ENCODE data around the gene POLA1.

Gene POLA1

DNA sequence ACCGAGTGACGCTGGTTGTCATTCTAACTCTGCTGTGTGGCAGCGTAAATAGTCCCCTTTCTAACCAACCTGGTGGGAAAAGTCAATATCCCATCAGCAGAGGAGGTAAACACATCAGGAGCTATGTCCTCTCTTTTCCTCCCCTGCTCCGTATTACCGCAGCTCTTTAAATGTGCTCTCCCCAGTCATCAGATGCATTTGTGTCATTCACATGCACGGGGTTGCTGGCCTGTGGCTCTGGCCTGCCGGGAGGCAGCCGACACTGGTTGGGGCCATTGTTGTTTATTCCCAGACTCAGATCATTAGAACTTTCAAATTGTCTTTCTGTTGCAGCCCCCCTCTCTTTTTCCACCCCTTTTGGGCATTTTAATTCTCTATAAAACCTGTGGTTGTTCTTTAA lies 300.2 kb downstream of the POLA1 start:
- TF ChIP-seq, protein P1, sequence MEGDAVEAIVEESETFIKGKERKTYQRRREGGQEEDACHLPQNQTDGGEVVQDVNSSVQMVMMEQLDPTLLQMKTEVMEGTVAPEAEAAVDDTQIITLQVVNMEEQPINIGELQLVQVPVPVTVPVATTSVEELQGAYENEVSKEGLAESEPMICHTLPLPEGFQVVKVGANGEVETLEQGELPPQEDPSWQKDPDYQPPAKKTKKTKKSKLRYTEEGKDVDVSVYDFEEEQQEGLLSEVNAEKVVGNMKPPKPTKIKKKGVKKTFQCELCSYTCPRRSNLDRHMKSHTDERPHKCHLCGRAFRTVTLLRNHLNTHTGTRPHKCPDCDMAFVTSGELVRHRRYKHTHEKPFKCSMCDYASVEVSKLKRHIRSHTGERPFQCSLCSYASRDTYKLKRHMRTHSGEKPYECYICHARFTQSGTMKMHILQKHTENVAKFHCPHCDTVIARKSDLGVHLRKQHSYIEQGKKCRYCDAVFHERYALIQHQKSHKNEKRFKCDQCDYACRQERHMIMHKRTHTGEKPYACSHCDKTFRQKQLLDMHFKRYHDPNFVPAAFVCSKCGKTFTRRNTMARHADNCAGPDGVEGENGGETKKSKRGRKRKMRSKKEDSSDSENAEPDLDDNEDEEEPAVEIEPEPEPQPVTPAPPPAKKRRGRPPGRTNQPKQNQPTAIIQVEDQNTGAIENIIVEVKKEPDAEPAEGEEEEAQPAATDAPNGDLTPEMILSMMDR (IDR thresholded peaks at IDR 0.05; ENCODE audit: low read depth, low read length) = no peak
- Histone ChIP-seq H3K4me3 (ENCODE audit: low read depth, low read length) (no peak overlapping the region), H3K9me3 (no peaks in the 10 kb centered on the region), H3K27me3 (no peaks in the 10 kb centered on the region), H3K36me3 (no peaks in the 10 kb centered on the region), H3K4me1 (no peaks in the 10 kb centered on the region; the same call in 1 of the 2 replicates)
- no peak for DNase-seq

DNA sequence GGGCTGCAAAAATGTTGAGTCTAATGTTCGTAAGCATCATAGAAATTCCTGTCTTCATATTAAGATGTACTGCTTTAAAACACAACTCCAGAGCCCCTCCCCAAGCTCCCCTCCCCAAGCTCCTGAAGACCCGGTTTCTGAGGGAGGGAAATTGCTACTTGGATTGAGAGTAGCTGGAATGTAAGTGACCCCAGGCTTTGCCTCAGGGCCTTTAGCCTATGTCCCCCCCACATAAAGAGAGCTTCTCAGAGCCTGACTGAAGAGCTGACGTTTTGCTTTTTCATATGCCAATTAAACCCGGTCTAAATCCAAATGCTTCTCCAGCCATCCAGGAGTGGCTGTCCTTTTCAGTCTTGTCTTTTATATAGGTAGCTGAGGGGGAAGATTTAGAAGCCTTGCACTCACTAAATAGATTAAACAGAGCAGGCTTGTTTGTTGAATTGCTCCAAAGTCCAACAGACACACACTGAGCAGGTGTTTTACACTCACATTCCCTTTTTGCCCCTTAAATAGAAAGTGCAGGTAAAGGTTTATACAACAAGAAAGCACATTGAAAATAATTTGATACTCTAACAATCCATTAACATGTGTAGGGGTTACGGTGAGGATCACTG lies 302.5 kb downstream of the POLA1 start:
- no peaks in the 10 kb centered on the region for H3K36me3 ChIP-seq
- no peaks in the 10 kb centered on the region for H3K4me1 ChIP-seq
- H3K27me3 ChIP-seq = no peaks in the 10 kb centered on the region
- DNase-seq = no peak
- TF ChIP-seq, protein P1 (IDR thresholded peaks at IDR 0.05; ENCODE audit: low read depth, low read length) = no peak
- no peak overlapping the region for H3K4me3 ChIP-seq (ENCODE audit: low read depth, low read length)
- no peaks in the 10 kb centered on the region for H3K9me3 ChIP-seq

DNA sequence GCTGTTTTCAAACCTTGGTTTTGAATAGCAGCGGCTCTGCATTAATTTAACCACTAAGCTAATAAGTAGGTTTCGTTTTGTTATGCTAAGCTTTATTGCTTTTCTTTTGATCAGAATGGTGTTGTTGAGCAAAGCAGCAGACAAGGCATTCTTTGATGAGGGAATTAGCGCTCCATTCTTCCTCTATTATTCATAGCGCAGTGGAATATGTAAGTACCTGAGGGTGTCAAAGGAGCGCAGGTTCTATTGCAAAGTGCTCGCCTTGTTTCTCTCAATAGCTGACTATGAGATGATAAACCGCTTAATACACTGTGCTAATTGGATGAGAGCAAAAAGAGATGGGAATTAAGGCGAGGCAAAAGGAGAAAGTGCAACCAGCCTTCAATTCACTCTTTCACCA lies 305.8 kb downstream of the POLA1 start:
- H3K27me3 ChIP-seq = peaks cover 2% of the 10 kb centered on the region
- no peaks in the 10 kb centered on the region for H3K36me3 ChIP-seq
- H3K9me3 ChIP-seq = no peaks in the 10 kb centered on the region
- H3K4me1 ChIP-seq = no peaks in the 10 kb centered on the region
- H3K4me3 ChIP-seq (ENCODE audit: low read depth, low read length) = no peak overlapping the region
- TF ChIP-seq, protein P1 (IDR thresholded peaks at IDR 0.05; ENCODE audit: low read depth, low read length) = no peak
- no peak for DNase-seq

DNA sequence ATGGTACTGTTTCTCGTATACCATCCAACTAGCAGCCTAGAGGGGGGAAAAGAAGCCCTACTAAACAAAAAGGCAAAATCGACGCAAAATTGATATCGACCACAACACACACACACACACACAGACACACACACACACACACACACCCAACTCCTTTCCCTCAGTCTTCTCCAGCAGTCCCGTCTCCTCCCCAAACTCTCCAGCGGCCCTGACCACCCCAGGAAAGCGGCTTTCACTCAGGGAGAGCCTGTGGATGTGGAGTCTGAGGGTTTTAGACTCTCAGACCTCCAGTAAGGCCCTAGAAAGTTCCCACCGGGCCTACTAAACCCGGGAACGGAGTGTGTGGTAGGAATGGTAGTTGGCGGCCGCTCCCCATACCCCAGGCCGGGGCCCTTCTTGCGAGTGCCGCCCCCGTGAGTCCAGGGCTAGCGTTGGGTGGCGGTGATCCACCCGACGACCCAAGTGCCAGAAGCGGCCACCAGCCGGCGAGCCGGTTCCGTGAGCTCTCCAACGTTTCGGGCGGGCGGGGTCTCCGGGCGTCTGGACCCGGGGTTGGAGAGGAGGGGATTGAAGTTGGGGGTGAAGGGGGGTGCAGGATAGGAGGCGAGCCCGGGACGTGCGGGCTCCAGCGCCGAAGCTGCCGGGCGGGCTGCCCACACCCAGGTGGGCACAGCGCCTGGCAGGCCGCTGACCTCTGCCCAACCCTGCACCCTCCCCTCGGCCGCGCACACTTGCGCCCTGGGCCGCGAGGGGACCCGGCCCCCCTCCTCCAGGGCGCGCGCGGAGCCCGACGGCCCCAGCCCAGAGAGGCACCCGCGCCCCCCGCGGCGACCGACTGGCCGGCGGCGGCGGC lies 308.3 kb downstream of the POLA1 start:
- DNase-seq = no peak
- Histone ChIP-seq H3K9me3 (no peaks in the 10 kb centered on the region), H3K27me3 (peaks cover 28% of the 10 kb centered on the region), H3K4me3 (ENCODE audit: low read depth, low read length) (no peak overlapping the region), H3K4me1 (no peaks in the 10 kb centered on the region), H3K36me3 (no peaks in the 10 kb centered on the region)
- TF ChIP-seq, protein P1 (IDR thresholded peaks at IDR 0.05; ENCODE audit: low read depth, low read length) = no peak

DNA sequence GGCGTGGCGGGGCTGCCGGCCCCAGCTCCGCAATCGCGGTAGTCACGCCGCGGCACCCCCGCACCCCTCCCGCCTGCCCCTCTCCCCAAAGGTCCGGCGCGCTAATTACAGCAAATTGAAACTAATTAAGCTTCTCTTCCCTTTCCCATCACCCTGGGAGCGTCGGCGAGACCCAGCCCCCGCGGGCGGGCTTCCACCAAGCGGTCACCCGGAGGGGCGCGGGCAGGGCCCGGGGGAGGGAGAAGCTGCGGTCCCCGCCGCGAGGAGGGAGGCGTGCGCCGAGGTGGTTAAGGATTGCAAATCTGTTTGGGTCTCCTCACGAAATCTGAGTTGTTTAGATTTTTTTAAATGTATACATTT lies 308.9 kb downstream of the POLA1 start:
- Histone ChIP-seq H3K36me3 (no peaks in the 10 kb centered on the region), H3K4me1 (no peaks in the 10 kb centered on the region), H3K27me3 (peaks cover 34% of the 10 kb centered on the region), H3K9me3 (no peaks in the 10 kb centered on the region), H3K4me3 (ENCODE audit: low read depth, low read length) (no peak overlapping the region)
- no peak for DNase-seq
- TF ChIP-seq, protein P1 (IDR thresholded peaks at IDR 0.05; ENCODE audit: low read depth, low read length) = no peak

Data from BE2C (cell line).